ENCODE measurements around the gene HCRTR1. TPM values are rescaled to one million over a fixed set of nuclear protein-coding genes. Genes with fewer than 3 reads are reported as not detected.

HCRTR1 gene
- total RNA-seq, 6 experiments from 2014 or later = not detected

GRCh38 chr1:31671561-31672201, 54.2 kb downstream of the HCRTR1 start:
- no peaks in the 10 kb centered on the region for H3K4me1 ChIP-seq
- ATAC-seq (no peak), DNase-seq (no peak)
- no peaks in the 10 kb centered on the region for H3K9me3 ChIP-seq
- H3K36me3 ChIP-seq = no peaks in the 10 kb centered on the region
- no peak for TF ChIP-seq CTCF (IDR thresholded peaks at IDR 0.05)
- TF ChIP-seq POLR2A (IDR thresholded peaks at IDR 0.05) = no peak
- WGBS (ENCODE audit: insufficient coverage, low coverage, low lambda C conversion rate, missing lambda C conversion rate) = 44% methylated on average over 5 of the region's 8 CpGs
- no peak overlapping the region for H3K4me3 ChIP-seq
- no peak overlapping the region for H3K27ac ChIP-seq
- intact Hi-C loops (cut with DNase I) = no loop called here
- H3K27me3 ChIP-seq = no peaks in the 10 kb centered on the region

GRCh38 chr1:31672986-31673385, 55.5 kb downstream of the HCRTR1 start:
- Histone ChIP-seq H3K27me3 (no peaks in the 10 kb centered on the region), H3K4me1 (no peaks in the 10 kb centered on the region), H3K27ac (no peak overlapping the region), H3K9me3 (no peaks in the 10 kb centered on the region), H3K4me3 (no peak overlapping the region), H3K36me3 (no peaks in the 10 kb centered on the region)
- ATAC-seq = no peak
- TF ChIP-seq CTCF (IDR thresholded peaks at IDR 0.05) (no peak), POLR2A (IDR thresholded peaks at IDR 0.05) (no peak)
- intact Hi-C loops (cut with DNase I) = no loop called here
- no peak for DNase-seq
- 87% methylated on average over 7 of the region's 13 CpGs for WGBS (ENCODE audit: insufficient coverage, low coverage, low lambda C conversion rate, missing lambda C conversion rate)

GRCh38 chr1:31673433-31673832, 55.9 kb downstream of the HCRTR1 start:
- H3K27me3 ChIP-seq = no peaks in the 10 kb centered on the region
- ATAC-seq = no peak
- H3K9me3 ChIP-seq = no peaks in the 10 kb centered on the region
- no peak overlapping the region for H3K4me3 ChIP-seq
- no peak for TF ChIP-seq CTCF (IDR thresholded peaks at IDR 0.05)
- TF ChIP-seq POLR2A (IDR thresholded peaks at IDR 0.05) = no peak
- DNase-seq = no peak
- H3K27ac ChIP-seq = no peak overlapping the region
- no peaks in the 10 kb centered on the region for H3K4me1 ChIP-seq
- 100% methylated on average over 2 of the region's 9 CpGs for WGBS (ENCODE audit: insufficient coverage, low coverage, low lambda C conversion rate, missing lambda C conversion rate)
- intact Hi-C loops (cut with DNase I) = no loop called here
- H3K36me3 ChIP-seq = no peaks in the 10 kb centered on the region

GRCh38 chr1:31674626-31675025, 57.1 kb downstream of the HCRTR1 start:
- Histone ChIP-seq H3K27ac (no peak overlapping the region), H3K4me1 (no peaks in the 10 kb centered on the region), H3K9me3 (no peaks in the 10 kb centered on the region), H3K27me3 (no peaks in the 10 kb centered on the region), H3K4me3 (no peak overlapping the region), H3K36me3 (no peaks in the 10 kb centered on the region)
- no CpG with 5 or more reads among the region's 8 CpGs for WGBS (ENCODE audit: insufficient coverage, low coverage, low lambda C conversion rate, missing lambda C conversion rate)
- intact Hi-C loops (cut with DNase I) = no loop called here
- TF ChIP-seq CTCF (IDR thresholded peaks at IDR 0.05) = no peak
- TF ChIP-seq POLR2A (IDR thresholded peaks at IDR 0.05) = no peak
- DNase-seq (no peak), ATAC-seq (no peak)

- intact Hi-C loops (cut with DNase I) = no loop called here
- no peak overlapping the region for H3K4me3 ChIP-seq
- DNase-seq (no peak), ATAC-seq (no peak)
- no peaks in the 10 kb centered on the region for H3K36me3 ChIP-seq
- H3K9me3 ChIP-seq = no peaks in the 10 kb centered on the region
- WGBS (ENCODE audit: insufficient coverage, low coverage, low lambda C conversion rate, missing lambda C conversion rate) = 44% methylated on average over 3 of the region's 7 CpGs
- no peak for TF ChIP-seq CTCF (IDR thresholded peaks at IDR 0.05)
- TF ChIP-seq POLR2A (IDR thresholded peaks at IDR 0.05) = no peak
- H3K4me1 ChIP-seq = no peaks in the 10 kb centered on the region
- no peak overlapping the region for H3K27ac ChIP-seq
- no peaks in the 10 kb centered on the region for H3K27me3 ChIP-seq
Observed at GRCh38 chr1:31675161-31675560, 57.7 kb downstream of the HCRTR1 start.

All from right lobe of liver (tissue), 6 donors.